ENCODE data around the gene WWOX. TPM values are rescaled to one million over a fixed set of nuclear protein-coding genes. Genes with fewer than 3 reads are reported as not detected.

Gene WWOX
- polyA plus RNA-seq, 2 of the 4 experiments (the other 2 are of a cell fraction): 16.0 to 17.2 TPM

- FAIRE-seq: no peak
- Histone ChIP-seq H3K4me2 (no peak overlapping the region), H3K27ac (no peak overlapping the region), H3K4me1 (no peaks in the 10 kb centered on the region), H3K4me3 (no peak overlapping the region), H3K9me3 (no peaks in the 10 kb centered on the region)
- no peak for ATAC-seq
- POLR2A ChIA-PET: interaction anchor here (0.5 kb wide), 1 partner anchor 459 kb away, joined by 4 read pairs; no protein-coding TSS in a partner anchor
- no peak for DNase-seq (ENCODE audit: low read depth in 1 of 2, low spot score in 1 of 2)
- CTCF ChIA-PET: interaction anchor here (1.4 kb wide), 1 partner anchor 19 kb away, joined by 4 read pairs; no protein-coding TSS in a partner anchor
- TF ChIP-seq ATOH8 (CRISPR knock-in tag; IDR thresholded peaks at IDR 0.05; ENCODE audit: low read depth) (no peak), USF2 (IDR thresholded peaks at IDR 0.05) (no peak), MYC (IDR thresholded peaks at IDR 0.05; ENCODE audit: borderline replicate concordance, low read length) (no peak), FOSL2 (IDR thresholded peaks at IDR 0.05) (no peak), FOSL2 (CRISPR knock-in tag; IDR thresholded peaks at IDR 0.05) (no peak)
- 94% methylated on average over 1 of the region's 1 CpG for WGBS (ENCODE audit: missing lambda C conversion rate)
Measured at GRCh38 chr16:78254841-78255240, 155.4 kb downstream of the WWOX start.

GRCh38 chr16:78256686-78257375 lies 157.4 kb downstream of the WWOX start:
- DNase-seq (ENCODE audit: low read depth in 1 of 2, low spot score in 1 of 2) (no peak), FAIRE-seq (no peak), ATAC-seq (no peak)
- no peaks in the 10 kb centered on the region for H3K9me3 ChIP-seq
- H3K4me1 ChIP-seq: no peaks in the 10 kb centered on the region
- no peak overlapping the region for H3K4me2 ChIP-seq
- POLR2A ChIA-PET: no interaction called here
- 67% methylated on average over 7 of the region's 7 CpGs for WGBS (ENCODE audit: missing lambda C conversion rate)
- H3K27ac ChIP-seq: no peak overlapping the region
- CTCF ChIA-PET: no interaction called here
- no peak for TF ChIP-seq HOXB13 (CRISPR knock-in tag; IDR thresholded peaks at IDR 0.05; ENCODE audit: low read depth)
- TF ChIP-seq HDAC2 (IDR thresholded peaks at IDR 0.05): no peak
- no peak for TF ChIP-seq ZSCAN20 (CRISPR knock-in tag; IDR thresholded peaks at IDR 0.05)
- TF ChIP-seq ZC3H11A (IDR thresholded peaks at IDR 0.05): no peak
- TF ChIP-seq SMC3 (IDR thresholded peaks at IDR 0.05): no peak
- no peak for TF ChIP-seq USF2 (IDR thresholded peaks at IDR 0.05)
- TF ChIP-seq EHF (CRISPR knock-in tag; IDR thresholded peaks at IDR 0.05): no peak
- no peak for TF ChIP-seq HOXA7 (CRISPR knock-in tag; IDR thresholded peaks at IDR 0.05)
- TF ChIP-seq, protein P1, sequence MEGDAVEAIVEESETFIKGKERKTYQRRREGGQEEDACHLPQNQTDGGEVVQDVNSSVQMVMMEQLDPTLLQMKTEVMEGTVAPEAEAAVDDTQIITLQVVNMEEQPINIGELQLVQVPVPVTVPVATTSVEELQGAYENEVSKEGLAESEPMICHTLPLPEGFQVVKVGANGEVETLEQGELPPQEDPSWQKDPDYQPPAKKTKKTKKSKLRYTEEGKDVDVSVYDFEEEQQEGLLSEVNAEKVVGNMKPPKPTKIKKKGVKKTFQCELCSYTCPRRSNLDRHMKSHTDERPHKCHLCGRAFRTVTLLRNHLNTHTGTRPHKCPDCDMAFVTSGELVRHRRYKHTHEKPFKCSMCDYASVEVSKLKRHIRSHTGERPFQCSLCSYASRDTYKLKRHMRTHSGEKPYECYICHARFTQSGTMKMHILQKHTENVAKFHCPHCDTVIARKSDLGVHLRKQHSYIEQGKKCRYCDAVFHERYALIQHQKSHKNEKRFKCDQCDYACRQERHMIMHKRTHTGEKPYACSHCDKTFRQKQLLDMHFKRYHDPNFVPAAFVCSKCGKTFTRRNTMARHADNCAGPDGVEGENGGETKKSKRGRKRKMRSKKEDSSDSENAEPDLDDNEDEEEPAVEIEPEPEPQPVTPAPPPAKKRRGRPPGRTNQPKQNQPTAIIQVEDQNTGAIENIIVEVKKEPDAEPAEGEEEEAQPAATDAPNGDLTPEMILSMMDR (IDR thresholded peaks at IDR 0.05): no peak
- no peak for TF ChIP-seq SREBF2 (IDR thresholded peaks at IDR 0.05)
- no peak for TF ChIP-seq RAD21 (conservative IDR thresholded peaks at IDR 0.05 in 1 of 2, IDR thresholded peaks at IDR 0.05 in 1 of 2)
- no peak for TF ChIP-seq POLR2AphosphoS2 (conservative IDR thresholded peaks at IDR 0.05; ENCODE audit: low read length)
- no peak for TF ChIP-seq JUNB (IDR thresholded peaks at IDR 0.05)
- TF ChIP-seq RCOR1 (IDR thresholded peaks at IDR 0.05; ENCODE audit: low read depth, low read length): no peak
- TF ChIP-seq FOSB (CRISPR knock-in tag; IDR thresholded peaks at IDR 0.05): no peak
- TF ChIP-seq HEYL (CRISPR knock-in tag; IDR thresholded peaks at IDR 0.05): no peak
- no peak for TF ChIP-seq RFX5 (IDR thresholded peaks at IDR 0.05)
- H3K4me3 ChIP-seq: no peak overlapping the region
